T-helper 2 cell treated with Interferon-gamma antibody and Interleukin-4, amounts not matched to agents 100 ng/mL and 5 ng/mL, for 36 hours (primary cell): Measurements from ENCODE around the gene TSPAN19. TPM values are rescaled to one million over a fixed set of nuclear protein-coding genes. Genes with fewer than 3 reads are reported as not detected.
"Not testable (repeated sequence)": the region's sequence is repeated elsewhere in the genome, so short reads cannot be mapped to it uniquely, and the experiment has no call there.

Source experiments
- intact Hi-C: fragments of 100-400 bp; cut with micrococcal nuclease; formaldehyde crosslinking; loops from one replicate; pipeline ENCODE4 v1.15.1; 2023
- total RNA-seq: library from RNA; stranded (reverse); gene quantifications from 2 replicates; pipeline ENCODE4 v1.2.3, GENCODE V29; 2022

TSPAN19 gene
- total RNA-seq: not detected in 2 replicates

GRCh38 chr12:85036234-85036707, at the start of gene TSPAN19, which contains the start of gene LRRIQ1:
Gene TSPAN19, minus strand, starts transcription at chr12:85036277. Its CDS starts 6,331 bp downstream, at chr12:85029946.
Gene LRRIQ1, plus strand, starts transcription at chr12:85036351. Its CDS starts 1,826 bp downstream, at chr12:85038177.
- intact Hi-C loops: no loop called here

- intact Hi-C loops: no loop called here
Observed at GRCh38 chr12:85085066-85085465, 49.0 kb upstream of the TSPAN19 start.

GRCh38 chr12:85076688-85077430, 40.8 kb upstream of the TSPAN19 start:
- intact Hi-C loops: loop anchor here (5.0 kb wide), 1 partner anchor 790 kb away; no protein-coding TSS in a partner anchor

GRCh38 chr12:85072826-85073225, 36.7 kb upstream of the TSPAN19 start:
- intact Hi-C loops: no loop called here

- intact Hi-C loops: no loop called here
Observed at GRCh38 chr12:85065837-85066482, 29.9 kb upstream of the TSPAN19 start.

GRCh38 chr12:85060916-85061315, 24.8 kb upstream of the TSPAN19 start:
- intact Hi-C loops: no loop called here

- intact Hi-C loops: no loop called here
Observed at GRCh38 chr12:85059594-85059993, 23.5 kb upstream of the TSPAN19 start.

- intact Hi-C loops: no loop called here
Observed at GRCh38 chr12:85058339-85058738, 22.3 kb upstream of the TSPAN19 start.

GRCh38 chr12:85057370-85057963, 21.4 kb upstream of the TSPAN19 start:
- intact Hi-C loops: loop anchor here (1.0 kb wide), 1 partner anchor 183 kb away; no protein-coding TSS in a partner anchor

GRCh38 chr12:85043829-85044228, 7.8 kb upstream of the TSPAN19 start:
- intact Hi-C loops: no loop called here

GRCh38 chr12:85041395-85041794, 5.3 kb upstream of the TSPAN19 start:
- intact Hi-C loops: no loop called here

- intact Hi-C loops: no loop called here
Observed at GRCh38 chr12:85036733-85037132, 656 bp upstream of the TSPAN19 start.

- intact Hi-C loops: loop anchor here (1.0 kb wide), 1 partner anchor 155 kb away; no protein-coding TSS in a partner anchor
Observed at GRCh38 chr12:85029456-85029855, 6.6 kb downstream of the TSPAN19 start.

- intact Hi-C loops: no loop called here
Observed at GRCh38 chr12:85018098-85018497, 18.0 kb downstream of the TSPAN19 start.

GRCh38 chr12:85017618-85018017, 18.5 kb downstream of the TSPAN19 start:
- intact Hi-C loops: no loop called here

- intact Hi-C loops: no loop called here
Observed at GRCh38 chr12:85017133-85017532, 18.9 kb downstream of the TSPAN19 start.

- intact Hi-C loops: no loop called here
Observed at GRCh38 chr12:85016413-85016812, 19.7 kb downstream of the TSPAN19 start.

- intact Hi-C loops: no loop called here
Observed at GRCh38 chr12:85007836-85008235, 28.2 kb downstream of the TSPAN19 start.

- intact Hi-C loops: no loop called here
Observed at GRCh38 chr12:85006206-85006605, 29.9 kb downstream of the TSPAN19 start.

- intact Hi-C loops: no loop called here
Observed at GRCh38 chr12:85005615-85006014, 30.5 kb downstream of the TSPAN19 start.

GRCh38 chr12:85005047-85005446, 31.0 kb downstream of the TSPAN19 start:
- intact Hi-C loops: not testable (repeated sequence)

GRCh38 chr12:85004204-85004603, 31.9 kb downstream of the TSPAN19 start:
- intact Hi-C loops: no loop called here
